ENCODE measurements around the gene SOX6. TPM values are rescaled to one million over a fixed set of nuclear protein-coding genes. Genes with fewer than 3 reads are reported as not detected.
"Not testable (repeated sequence)": the region's sequence is repeated elsewhere in the genome, so short reads cannot be mapped to it uniquely, and the experiment has no call there.

The SOX6 gene
- total RNA-seq, 1 donor from 2014 or later, result 1.4 TPM

- Mint-ChIP-seq H3K27me3 (ENCODE audit: unreplicated experiment) (no peaks in the 10 kb centered on the region), H3K4me1 (ENCODE audit: low read depth, unreplicated experiment) (no peaks in the 10 kb centered on the region), H3K27ac (ENCODE audit: unreplicated experiment) (no peak overlapping the region), H3K36me3 (ENCODE audit: unreplicated experiment) (peaks cover 6% of the 10 kb centered on the region), H3K9me3 (ENCODE audit: unreplicated experiment) (peaks cover 2% of the 10 kb centered on the region), H3K4me3 (ENCODE audit: unreplicated experiment) (no peak overlapping the region)
- no peak for DNase-seq
- no peak for TF ChIP-seq CTCF (IDR thresholded peaks at IDR 0.05; ENCODE audit: partially characterized antibody, unreplicated experiment)
These were observed 285.8 kb downstream of the SOX6 start for GRCh38 chr11:16070573-16070972.

GRCh38 chr11:16067268-16067667, 289.1 kb downstream of the SOX6 start:
- not testable (repeated sequence) for H3K27me3 Mint-ChIP-seq (ENCODE audit: unreplicated experiment); H3K4me3 Mint-ChIP-seq (ENCODE audit: unreplicated experiment); H3K36me3 Mint-ChIP-seq (ENCODE audit: unreplicated experiment); H3K27ac Mint-ChIP-seq (ENCODE audit: unreplicated experiment); H3K4me1 Mint-ChIP-seq (ENCODE audit: low read depth, unreplicated experiment); H3K9me3 Mint-ChIP-seq (ENCODE audit: unreplicated experiment); DNase-seq

GRCh38 chr11:16059332-16059731, 297.0 kb downstream of the SOX6 start:
- Mint-ChIP-seq H3K4me3 (ENCODE audit: unreplicated experiment) (no peak overlapping the region), H3K36me3 (ENCODE audit: unreplicated experiment) (no peaks in the 10 kb centered on the region), H3K4me1 (ENCODE audit: low read depth, unreplicated experiment) (no peaks in the 10 kb centered on the region), H3K27me3 (ENCODE audit: unreplicated experiment) (no peaks in the 10 kb centered on the region), H3K27ac (ENCODE audit: unreplicated experiment) (no peak overlapping the region), H3K9me3 (ENCODE audit: unreplicated experiment) (no peaks in the 10 kb centered on the region)
- DNase-seq, result no peak
- TF ChIP-seq CTCF (IDR thresholded peaks at IDR 0.05; ENCODE audit: partially characterized antibody, unreplicated experiment), result no peak

DNA sequence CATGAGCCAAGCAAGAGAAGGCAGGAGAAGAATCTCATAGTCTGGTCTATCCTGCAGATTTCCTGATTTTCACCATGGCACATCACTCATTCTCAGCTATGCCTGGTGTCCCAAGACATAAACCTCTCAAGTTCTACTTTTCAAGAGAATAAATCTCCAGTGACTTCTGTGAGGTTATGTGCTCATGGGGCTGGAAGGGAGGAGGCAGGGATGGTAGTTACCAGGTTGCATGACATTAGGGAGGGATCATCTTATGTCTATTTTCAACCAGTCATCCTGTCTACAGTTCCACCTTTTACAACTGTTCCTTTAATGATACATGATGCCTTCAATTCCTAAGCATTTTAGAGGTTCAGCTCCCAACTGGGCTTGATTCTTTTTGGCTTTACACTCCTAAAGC, 297.7 kb downstream of the SOX6 start:
- Mint-ChIP-seq H3K4me1 (ENCODE audit: low read depth, unreplicated experiment) (no peaks in the 10 kb centered on the region), H3K4me3 (ENCODE audit: unreplicated experiment) (no peak overlapping the region), H3K36me3 (ENCODE audit: unreplicated experiment) (no peaks in the 10 kb centered on the region), H3K9me3 (ENCODE audit: unreplicated experiment) (no peaks in the 10 kb centered on the region), H3K27me3 (ENCODE audit: unreplicated experiment) (no peaks in the 10 kb centered on the region), H3K27ac (ENCODE audit: unreplicated experiment) (no peak overlapping the region)
- TF ChIP-seq CTCF (IDR thresholded peaks at IDR 0.05; ENCODE audit: partially characterized antibody, unreplicated experiment), result no peak
- no peak for DNase-seq

- H3K4me1 Mint-ChIP-seq (ENCODE audit: low read depth, unreplicated experiment), result no peaks in the 10 kb centered on the region
- DNase-seq, result no peak
- no peak for TF ChIP-seq CTCF (IDR thresholded peaks at IDR 0.05; ENCODE audit: partially characterized antibody, unreplicated experiment)
- no peak overlapping the region for H3K4me3 Mint-ChIP-seq (ENCODE audit: unreplicated experiment)
- no peaks in the 10 kb centered on the region for H3K36me3 Mint-ChIP-seq (ENCODE audit: unreplicated experiment)
- no peaks in the 10 kb centered on the region for H3K9me3 Mint-ChIP-seq (ENCODE audit: unreplicated experiment)
- H3K27ac Mint-ChIP-seq (ENCODE audit: unreplicated experiment), result no peak overlapping the region
- no peaks in the 10 kb centered on the region for H3K27me3 Mint-ChIP-seq (ENCODE audit: unreplicated experiment)
These were observed 303.6 kb downstream of the SOX6 start for GRCh38 chr11:16052750-16053149.

- DNase-seq, result no peak
- Mint-ChIP-seq H3K36me3 (ENCODE audit: unreplicated experiment) (no peaks in the 10 kb centered on the region), H3K9me3 (ENCODE audit: unreplicated experiment) (no peaks in the 10 kb centered on the region), H3K27me3 (ENCODE audit: unreplicated experiment) (no peaks in the 10 kb centered on the region), H3K4me1 (ENCODE audit: low read depth, unreplicated experiment) (no peaks in the 10 kb centered on the region), H3K27ac (ENCODE audit: unreplicated experiment) (no peak overlapping the region), H3K4me3 (ENCODE audit: unreplicated experiment) (no peak overlapping the region)
- no peak for TF ChIP-seq CTCF (IDR thresholded peaks at IDR 0.05; ENCODE audit: partially characterized antibody, unreplicated experiment)
These were observed 306.7 kb downstream of the SOX6 start for GRCh38 chr11:16049611-16050010.
